Endothelial cell of umbilical vein (primary cell): ENCODE measurements around the gene ST8SIA6. TPM values are rescaled to one million over a fixed set of nuclear protein-coding genes. Genes with fewer than 3 reads are reported as not detected.
A peak's percentile ranks its signal among the peaks of the same experiment; 100 is the strongest.

Experiments used
- BruUV-seq: library from RNA; stranded (reverse); fragments of 400-500 nt; replicated peaks from 2 replicates; lab custom pipeline; 2021; lab: Mats Ljungman, UMichigan
- CTCF ChIA-PET: fragments of 300-600, 350-600 bp; sonication (Branson Sonifier 250); formaldehyde crosslinking; loops from one replicate; lab custom pipeline; 2021; ENCODE audit warnings: antibody characterized with exemption, inconsistent platforms; lab: Charles Lee
- POLR2A ChIA-PET: fragments of 300-600, 350-600 bp; sonication (Branson Sonifier 250); formaldehyde crosslinking; loops from one replicate; lab custom pipeline; 2021; ENCODE audit warnings: antibody characterized with exemption, inconsistent platforms; lab: Charles Lee
- DNase-seq: peaks from one replicate; pipeline ENCODE4 v3.0.0-alpha.2; 2011; ENCODE audit warnings: low read depth, low spot score
- FAIRE-seq: peaks from 2 replicates; lab custom pipeline; 2011; peaks lifted over from hg19 to GRCh38; lab: Jason Lieb, UNC
- H2AFZ ChIP-seq: 2 replicates; pipeline ENCODE4 v1.6.0; 2012; ENCODE audit warnings: low read depth, low read length, control low read depth, inconsistent platforms
- H3K27ac ChIP-seq: 2 replicates; pipeline ENCODE4 v1.5.1; 2011; ENCODE audit warnings: low read depth, mild to moderate bottlenecking, control low read depth, low read length, moderate library complexity; ENCODE audit not compliant: insufficient read depth
- H3K27me3 ChIP-seq, 2 experiments: 2 replicates each; pipeline versions ENCODE4 v1.6.0 to v1.6.1; 2011; ENCODE audit warnings: low read length in 2 of 2, mixed read lengths in 1 of 2; ENCODE audit not compliant: control insufficient read depth in 2 of 2, insufficient read depth in 2 of 2
- H3K36me3 ChIP-seq, 2 experiments: 2 replicates in 1 of 2; 3 replicates in 1 of 2; pipeline ENCODE4 v1.5.1; 2011; ENCODE audit warnings: low read length in 2 of 2, mild to moderate bottlenecking in 1 of 2, moderate library complexity in 1 of 2; ENCODE audit not compliant: control insufficient read depth in 2 of 2, insufficient read depth in 2 of 2; ENCODE audit errors: extremely low read depth in 1 of 2
- H3K4me1 ChIP-seq: 3 replicates; pipeline ENCODE4 v1.5.1; 2011; ENCODE audit warnings: mild to moderate bottlenecking, low read length; ENCODE audit not compliant: control insufficient read depth, insufficient read depth; ENCODE audit errors: extremely low read depth
- H3K4me2 ChIP-seq: 2 replicates; pipeline ENCODE4 v1.6.1; 2011; ENCODE audit warnings: low read length, control low read depth, mixed read lengths; ENCODE audit not compliant: insufficient read depth
- H3K4me3 ChIP-seq, 3 experiments: fragments of 200-600 bp in 1 of 3; sonication (generic), shearing (Covaris generic) in 1 of 3; replicated peaks in 1 of 3; 2 replicates each; pipeline ENCODE4 v1.5.1; 2011 to 2016; ENCODE audit warnings: control low read depth in 3 of 3, low read length in 3 of 3, mild to moderate bottlenecking in 2 of 3, inconsistent platforms in 1 of 3, low read depth in 1 of 3, moderate library complexity in 1 of 3; ENCODE audit not compliant: insufficient read depth in 1 of 3
- H3K79me2 ChIP-seq: 2 replicates; pipeline ENCODE4 v1.6.0; 2012; ENCODE audit warnings: low read length, inconsistent platforms; ENCODE audit not compliant: control insufficient read depth, insufficient read depth
- H3K9ac ChIP-seq: replicated peaks from 2 replicates; pipeline ENCODE3; 2011; ENCODE audit warnings: low read length, control low read depth; ENCODE audit not compliant: insufficient read depth; ENCODE audit errors: extremely low read depth
- H3K9me1 ChIP-seq: replicated peaks from 3 replicates; pipeline ENCODE4 v1.6.0; 2011; ENCODE audit warnings: mild to moderate bottlenecking, low read length; ENCODE audit not compliant: control insufficient read depth, insufficient read depth; ENCODE audit errors: extremely low read depth
- H3K9me3 ChIP-seq: replicated peaks from 2 replicates; pipeline ENCODE4 v1.5.1; 2012; ENCODE audit warnings: low read length, inconsistent platforms; ENCODE audit not compliant: control insufficient read depth, insufficient read depth
- H4K20me1 ChIP-seq: replicated peaks from 2 replicates; pipeline ENCODE3; 2011; ENCODE audit warnings: mild to moderate bottlenecking, low read length; ENCODE audit not compliant: control insufficient read depth, insufficient read depth; ENCODE audit errors: extremely low read depth
- EZH2 ChIP-seq: IDR thresholded peaks from 2 replicates; pipeline ENCODE4 v1.6.1; 2012; ENCODE audit warnings: borderline replicate concordance, low read depth, mild to moderate bottlenecking, moderate library complexity, low read length, inconsistent platforms; ENCODE audit not compliant: severe bottlenecking
- GATA2 ChIP-seq: IDR thresholded peaks from 2 replicates; pipeline ENCODE4 v1.7.0; 2011; ENCODE audit warnings: low read depth, mild to moderate bottlenecking, moderate library complexity, mixed read lengths, low read length; ENCODE audit not compliant: insufficient read length, insufficient read depth
- POLR2A ChIP-seq: IDR thresholded peaks from 2 replicates; pipeline ENCODE4 v1.6.1; 2012; ENCODE audit warnings: low read depth, mild to moderate bottlenecking, control low read depth, low read length
- POLR2AphosphoS5 ChIP-seq: IDR thresholded peaks from 2 replicates; pipeline ENCODE4 v1.6.1; 2012; ENCODE audit warnings: low read depth, mild to moderate bottlenecking, control low read depth, low read length, moderate library complexity; ENCODE audit not compliant: insufficient read depth
- dilution Hi-C: fragments of 300-500 bp; cut with MboI; formaldehyde crosslinking; loops from one replicate; pipeline ENCODE4 v1.15.0; 2019; ENCODE audit warnings: low sequenced_read_pairs; ENCODE audit not compliant: extremely low pct_ligation_motif_present
- intact Hi-C: fragments of 100-400 bp; cut with micrococcal nuclease; formaldehyde crosslinking; loops from one replicate; pipeline ENCODE4 v1.10.0; 2022
- polyA plus RNA-seq, 4 experiments: library from polyadenylated mRNA; depleted of rRNA in 3 of 4; stranded (reverse) in 3 of 4; unstranded in 1 of 4; fragments of >200 nt; gene quantifications; 2 replicates each; pipeline versions ENCODE4 v1.2.1 to v1.2.3, GENCODE V29; 2011 to 2012; ENCODE audit warnings: missing spikeins in 1 of 4
- total RNA-seq: library from RNA; stranded (reverse); gene quantifications from 2 replicates; pipeline ENCODE4 v1.2.3, GENCODE V29; 2021

The ST8SIA6 gene
- total and polyA plus RNA-seq, 2 donors (not counting 3 experiments of a cell fraction or from before 2014, with no cell fraction given) = 0.40 to 0.51 TPM

GRCh38 chr10:17427666-17428350 is 26.6 kb downstream of the ST8SIA6 start:
- Histone ChIP-seq H3K9me3 (no peaks in the 10 kb centered on the region), H2AFZ (peak overlapping the region; percentile 81), H3K27me3 (no peaks in the 10 kb centered on the region), H3K4me3 (no peak overlapping the region), H3K27ac (no peak overlapping the region), H4K20me1 (no peaks in the 10 kb centered on the region), H3K9me1 (no peaks in the 10 kb centered on the region), H3K36me3 (no peaks in the 10 kb centered on the region), H3K9ac (no peak overlapping the region), H3K4me2 (peak overlapping the region; percentile 9), H3K4me1 (peaks cover 22% of the 10 kb centered on the region), H3K79me2 (no peaks in the 10 kb centered on the region)
- peak; percentile 60 for FAIRE-seq
- ChIA-PET CTCF (interaction anchor here (1.0 to 3.5 kb wide), 4 partner anchors 7 to 18 kb away, joined by 3 to 22 read pairs (median 8); no protein-coding TSS in a partner anchor), POLR2A (no interaction called here)
- no peak for TF ChIP-seq POLR2AphosphoS5
- no peak for TF ChIP-seq POLR2A
- no peak for TF ChIP-seq EZH2
- no TSS peak for BruUV-seq
- dilution Hi-C loops = no loop called here
- intact Hi-C loops = no loop called here
- no peak for DNase-seq

DNA sequence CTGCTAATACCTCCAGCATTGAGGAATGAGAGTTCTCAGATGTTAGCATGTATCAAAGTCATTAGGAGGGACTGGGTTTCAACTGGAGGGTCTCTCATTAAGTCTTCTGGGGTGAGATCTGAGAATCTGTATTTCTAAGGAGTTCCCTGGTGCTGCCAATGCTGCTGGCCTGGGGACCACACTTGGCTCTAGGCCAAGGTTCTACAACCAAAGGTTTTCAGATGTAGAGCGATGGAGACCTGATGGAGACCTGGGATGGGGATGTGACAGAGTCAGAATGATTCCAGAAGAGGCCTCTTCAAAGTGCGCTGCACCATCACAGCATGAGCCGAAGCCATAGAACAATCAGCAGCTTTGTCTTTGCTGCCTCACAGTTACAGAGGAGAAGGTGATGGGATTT is 27.2 kb downstream of the ST8SIA6 start:
- H3K4me3 ChIP-seq = no peak overlapping the region
- no peaks in the 10 kb centered on the region for H4K20me1 ChIP-seq
- DNase-seq (no peak), FAIRE-seq (no peak)
- peaks cover 22% of the 10 kb centered on the region for H3K4me1 ChIP-seq
- CTCF ChIA-PET = no interaction called here
- TF ChIP-seq GATA2 = no peak
- POLR2A ChIA-PET = no interaction called here
- dilution Hi-C loops = no loop called here
- H3K36me3 ChIP-seq = no peaks in the 10 kb centered on the region
- H3K79me2 ChIP-seq = no peaks in the 10 kb centered on the region
- no peaks in the 10 kb centered on the region for H3K9me1 ChIP-seq
- no peak overlapping the region for H3K4me2 ChIP-seq
- H3K9ac ChIP-seq = no peak overlapping the region
- intact Hi-C loops = no loop called here
- no peak overlapping the region for H2AFZ ChIP-seq
- H3K9me3 ChIP-seq = no peaks in the 10 kb centered on the region
- H3K27me3 ChIP-seq = no peaks in the 10 kb centered on the region
- BruUV-seq = no TSS peak
- H3K27ac ChIP-seq = no peak overlapping the region
